HG03025 (cell line): ENCODE data around the gene DNAAF5.

Experiments used
- ATAC-seq: cut with Tn5 transposase; IDR thresholded peaks from one replicate; pipeline ENCODE4 v1.9.1; 2021; ENCODE audit warnings: mild to moderate bottlenecking, moderate library complexity; ENCODE audit not compliant: unreplicated experiment, low FRiP score

DNAAF5 gene

GRCh38 chr7:706721-707120, 19.8 kb upstream of the DNAAF5 start:
- ATAC-seq: no peak

GRCh38 chr7:707296-708000, 19.1 kb upstream of the DNAAF5 start:
- ATAC-seq: no peak

GRCh38 chr7:710161-710560, 16.3 kb upstream of the DNAAF5 start:
- no peak for ATAC-seq

- no peak for ATAC-seq
These were observed 15.2 kb upstream of the DNAAF5 start for GRCh38 chr7:711093-711921.

- no peak for ATAC-seq
These were observed 14.5 kb upstream of the DNAAF5 start for GRCh38 chr7:711922-712380.

GRCh38 chr7:712381-713138, 13.9 kb upstream of the DNAAF5 start:
- ATAC-seq: no peak

- no peak for ATAC-seq
These were observed 13.4 kb upstream of the DNAAF5 start for GRCh38 chr7:713139-713457.

- no peak for ATAC-seq
These were observed 12.8 kb upstream of the DNAAF5 start for GRCh38 chr7:713488-714230.

GRCh38 chr7:714251-714671, 12.2 kb upstream of the DNAAF5 start:
- ATAC-seq: no peak

GRCh38 chr7:716222-716621, 10.3 kb upstream of the DNAAF5 start:
- ATAC-seq: no peak

- ATAC-seq: no peak
These were observed 9.9 kb upstream of the DNAAF5 start for GRCh38 chr7:716636-717035.

GRCh38 chr7:721619-722248, 4.8 kb upstream of the DNAAF5 start:
- ATAC-seq: no peak

GRCh38 chr7:723541-723940, 3.0 kb upstream of the DNAAF5 start:
- ATAC-seq: no peak

GRCh38 chr7:724298-724697, 2.2 kb upstream of the DNAAF5 start:
- no peak for ATAC-seq

- ATAC-seq: no peak
These were observed 1.1 kb upstream of the DNAAF5 start for GRCh38 chr7:725223-726005.

- peak; percentile 14 for ATAC-seq
These were observed 280 bp downstream of the DNAAF5 start for GRCh38 chr7:726854-727103.

- peak; percentile 36 for ATAC-seq
These were observed 756 bp downstream of the DNAAF5 start, which contains the start of gene PRKAR1B for GRCh38 chr7:727104-727805. PRKAR1B (minus strand) TSS chr7:727281; CDS start chr7:711505, 15,776 bp downstream.

GRCh38 chr7:727806-728460, 1.4 kb downstream of the DNAAF5 start:
- ATAC-seq: no peak
